Limb (tissue), 2 donors: Measurements from ENCODE around the gene DNAJC4.
A peak's percentile ranks its signal among the peaks of the same experiment; 100 is the strongest.

Experiments used
- DNase-seq, 2 donors: peaks; one replicate each; pipeline ENCODE4 v3.0.0-alpha.2; 2016; ENCODE audit errors: extremely low spot score in 2 of 2

Gene DNAJC4

DNA sequence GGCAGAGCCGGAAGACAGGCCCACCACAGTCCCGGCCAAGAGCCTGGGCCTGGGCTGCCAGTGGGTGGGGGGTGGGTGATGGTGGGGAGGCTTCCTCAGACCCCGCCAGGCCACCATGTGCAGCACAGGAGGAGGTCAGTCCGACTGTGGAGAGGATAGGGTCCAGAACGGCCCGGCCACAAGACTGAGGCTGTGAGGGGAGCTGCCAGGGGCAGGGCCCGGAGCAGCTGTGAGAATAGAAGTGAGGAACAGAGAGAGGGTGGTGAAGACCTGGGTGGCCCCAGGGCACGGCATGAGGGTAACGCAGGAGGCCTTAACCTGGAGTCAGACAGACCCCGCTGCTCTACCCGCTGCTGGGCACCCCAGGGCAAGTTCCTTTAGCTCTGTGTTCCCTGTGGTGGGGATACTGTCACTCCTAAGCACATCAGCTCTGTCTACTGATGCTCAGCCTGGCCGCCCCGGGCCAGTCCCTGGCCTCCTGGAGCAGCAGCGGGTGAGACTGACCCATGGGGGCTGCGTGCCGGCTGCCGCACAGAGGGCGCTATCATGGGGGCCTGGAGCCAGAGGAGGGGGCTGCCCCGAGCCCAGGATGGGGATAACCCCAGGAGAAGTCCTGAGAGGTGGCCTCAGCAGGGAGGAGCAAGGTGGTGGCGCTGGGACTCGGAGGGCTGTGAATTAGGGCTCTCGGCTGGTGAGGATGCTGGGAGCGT, 22.1 kb upstream of the DNAJC4 start:
- no peak for DNase-seq

DNA sequence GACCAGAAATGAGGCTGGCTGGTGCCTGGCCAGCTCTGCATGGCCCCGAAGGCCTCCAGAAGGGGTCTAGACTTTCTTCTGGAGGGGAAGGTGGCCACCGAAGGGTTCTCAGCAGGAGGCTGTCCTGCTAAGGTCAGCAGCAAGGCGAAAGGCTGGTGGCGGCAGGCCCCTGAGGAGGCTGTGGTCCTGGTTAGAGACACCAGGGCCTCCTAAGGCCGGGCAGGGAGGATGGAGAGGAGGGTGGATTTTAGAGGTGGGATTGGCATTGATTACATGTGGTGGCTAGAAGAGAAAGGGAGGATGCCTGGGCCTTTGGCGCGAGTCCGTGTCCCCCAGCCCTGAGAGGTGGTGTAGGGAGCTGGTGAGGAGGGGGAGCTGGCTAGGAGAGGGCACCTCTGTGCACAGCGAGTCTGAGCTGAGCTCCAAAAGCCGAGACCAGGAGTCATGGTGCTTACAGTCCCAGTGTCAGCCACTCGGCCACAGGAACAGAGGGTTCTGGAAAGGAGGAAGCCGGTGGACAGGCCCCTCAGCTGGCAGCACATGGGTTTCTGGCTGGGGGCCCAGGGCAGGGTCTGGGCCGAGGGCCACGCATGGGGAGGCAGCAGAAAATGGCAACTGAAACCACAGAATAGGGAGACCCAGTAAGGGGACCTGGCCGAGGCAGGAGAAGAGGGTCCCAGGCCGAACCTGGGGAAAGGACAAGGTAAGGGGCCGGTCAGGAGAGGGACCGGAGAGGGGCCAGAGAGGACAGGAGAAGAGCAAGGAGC, 21.4 kb upstream of the DNAJC4 start:
- peak in 1 of 2 donors; percentile 27 for DNase-seq

DNA sequence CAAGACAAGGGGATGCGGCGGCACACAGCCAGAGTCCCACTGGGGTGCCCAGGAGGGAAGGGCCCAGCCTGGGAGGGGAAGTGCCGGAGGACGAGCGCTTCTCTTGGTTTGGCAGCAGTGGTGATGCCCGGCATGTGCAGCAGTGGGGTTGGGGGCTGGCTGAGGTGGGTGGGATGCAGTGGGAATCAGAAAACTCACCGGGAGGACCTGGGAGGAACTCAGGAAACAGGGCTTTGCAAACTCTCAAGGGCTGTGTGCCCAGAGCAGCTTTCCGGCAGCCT, 20.8 kb upstream of the DNAJC4 start:
- no peak for DNase-seq

DNA sequence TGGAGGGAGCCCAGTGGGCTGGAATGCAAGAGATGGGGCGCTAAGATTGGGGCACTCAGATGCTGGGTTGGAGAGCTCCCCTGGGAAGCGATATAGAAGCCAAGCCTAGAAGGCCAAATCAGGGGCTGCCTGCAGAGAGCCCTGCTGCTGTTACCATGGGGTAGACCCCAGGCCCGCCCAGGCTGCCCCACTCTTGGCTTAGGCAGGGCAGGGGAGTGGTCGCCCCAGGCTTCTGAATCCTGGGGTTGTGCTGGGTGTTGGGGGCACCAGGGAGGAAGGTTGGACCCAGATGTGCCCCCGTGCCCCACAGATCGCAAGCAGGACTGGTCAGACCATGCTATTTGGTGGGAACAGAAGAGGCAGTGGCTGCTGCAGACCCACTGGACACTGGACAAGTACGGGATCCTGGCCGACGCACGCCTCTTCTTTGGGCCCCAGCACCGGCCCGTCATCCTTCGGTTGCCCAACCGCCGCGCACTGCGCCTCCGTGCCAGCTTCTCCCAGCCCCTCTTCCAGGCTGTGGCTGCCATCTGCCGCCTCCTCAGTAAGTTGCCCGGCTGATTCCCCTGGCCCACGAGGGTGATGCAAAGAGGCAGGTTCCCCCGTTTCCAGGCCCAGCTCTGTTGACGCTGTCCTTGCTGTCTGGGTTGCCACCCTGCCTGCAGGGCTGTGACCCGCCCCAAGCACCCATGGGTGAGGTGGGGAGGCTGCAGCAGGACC, 19.9 kb upstream of the DNAJC4 start:
- no peak for DNase-seq

DNA sequence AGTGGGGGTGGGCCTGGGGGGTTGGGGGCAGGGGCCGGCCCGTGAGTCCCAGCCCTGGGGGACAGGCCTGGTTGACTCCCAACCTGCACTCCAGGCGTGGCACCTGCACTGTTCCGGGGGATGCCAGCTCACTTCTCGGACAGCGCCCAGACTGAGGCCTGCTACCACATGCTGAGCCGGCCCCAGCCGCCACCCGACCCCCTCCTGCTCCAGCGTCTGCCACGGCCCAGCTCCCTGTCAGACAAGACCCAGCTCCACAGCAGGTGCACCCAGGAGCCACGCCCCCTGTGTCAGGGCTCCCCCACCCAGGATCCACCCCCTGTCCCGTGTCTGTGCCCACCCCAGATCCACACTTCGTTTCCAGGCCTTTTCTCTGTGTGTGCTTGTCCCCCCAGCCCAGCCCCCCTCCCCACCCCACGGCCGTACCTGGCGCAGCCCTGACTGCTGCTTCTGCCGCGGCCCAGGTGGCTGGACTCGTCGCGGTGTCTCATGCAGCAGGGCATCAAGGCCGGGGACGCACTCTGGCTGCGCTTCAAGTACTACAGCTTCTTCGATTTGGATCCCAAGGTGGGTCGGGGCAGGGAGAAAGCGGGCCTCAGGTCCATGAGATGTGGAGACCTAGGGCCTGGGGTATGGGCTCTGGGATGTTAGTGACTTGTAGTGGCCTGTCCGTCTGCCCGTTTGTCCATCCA, 19.0 kb upstream of the DNAJC4 start:
- no peak for DNase-seq

DNA sequence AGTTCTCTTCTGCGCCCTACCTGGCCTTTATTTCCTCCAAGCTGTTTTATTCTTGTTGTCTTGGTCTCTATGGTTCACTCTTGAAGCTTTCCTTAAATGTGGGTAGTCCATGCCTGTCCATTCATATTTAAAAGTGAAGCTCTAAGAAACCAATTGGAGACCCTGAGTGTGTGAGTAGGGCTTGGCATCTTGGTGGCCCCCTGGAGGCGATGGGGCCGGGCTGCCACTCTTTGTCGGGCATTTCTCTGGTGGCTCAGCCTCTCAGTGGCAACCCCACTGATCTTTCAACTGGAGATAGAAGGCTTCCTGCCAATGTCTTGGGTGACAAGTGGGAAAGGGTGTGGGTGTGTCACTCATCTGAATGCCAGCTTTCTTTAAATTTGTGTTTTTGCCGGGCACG, 13.5 kb upstream of the DNAJC4 start:
- no peak for DNase-seq

DNA sequence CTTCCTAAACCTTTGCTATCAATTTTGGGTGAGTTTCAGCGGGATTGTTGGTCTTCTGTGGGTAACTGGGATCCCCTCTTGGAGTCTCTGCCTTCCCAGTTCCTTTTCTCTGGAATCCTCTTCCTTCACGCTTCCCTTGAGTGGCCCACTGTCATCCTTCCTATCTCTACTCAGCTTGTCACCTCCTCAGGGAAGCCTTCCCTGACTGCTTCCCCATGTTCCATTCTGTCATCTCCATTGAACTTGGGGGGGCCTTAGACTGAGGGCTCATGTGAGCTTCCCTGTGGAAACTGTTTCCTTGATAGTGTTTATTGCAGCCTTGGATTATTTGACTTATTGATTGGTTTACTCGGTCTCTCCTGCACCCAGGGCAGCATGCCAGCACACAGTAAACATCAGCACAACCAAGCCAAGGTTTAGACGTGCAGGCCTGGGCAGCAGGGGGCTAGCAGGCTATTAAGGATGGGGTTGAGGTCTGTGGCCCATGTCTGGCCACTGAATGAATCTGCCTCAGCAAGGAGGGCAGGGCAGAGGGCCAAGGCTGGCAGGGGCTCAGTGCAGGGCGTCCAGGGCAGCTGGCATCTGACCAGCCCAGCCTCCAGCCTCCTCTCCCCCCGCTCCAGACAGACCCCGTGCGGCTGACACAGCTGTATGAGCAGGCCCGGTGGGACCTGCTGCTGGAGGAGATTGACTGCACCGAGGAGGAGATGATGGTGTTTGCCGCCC, 11.6 kb upstream of the DNAJC4 start:
- no peak for DNase-seq

DNA sequence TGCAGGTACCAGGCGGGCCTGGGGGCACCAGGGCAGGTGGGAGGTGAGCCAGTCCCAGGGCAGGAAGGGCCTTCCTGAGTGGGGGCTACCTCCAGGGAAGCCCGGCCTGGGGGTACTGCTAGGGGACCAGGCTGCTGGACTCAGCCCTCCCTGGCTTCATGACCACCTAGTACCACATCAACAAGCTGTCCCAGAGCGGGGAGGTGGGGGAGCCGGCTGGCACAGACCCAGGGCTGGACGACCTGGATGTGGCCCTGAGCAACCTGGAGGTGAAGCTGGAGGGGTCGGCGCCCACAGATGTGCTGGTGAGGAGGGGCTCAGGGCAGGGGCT, 11.0 kb upstream of the DNAJC4 start:
- peak in 1 of 2 donors; percentile 30 for DNase-seq

DNA sequence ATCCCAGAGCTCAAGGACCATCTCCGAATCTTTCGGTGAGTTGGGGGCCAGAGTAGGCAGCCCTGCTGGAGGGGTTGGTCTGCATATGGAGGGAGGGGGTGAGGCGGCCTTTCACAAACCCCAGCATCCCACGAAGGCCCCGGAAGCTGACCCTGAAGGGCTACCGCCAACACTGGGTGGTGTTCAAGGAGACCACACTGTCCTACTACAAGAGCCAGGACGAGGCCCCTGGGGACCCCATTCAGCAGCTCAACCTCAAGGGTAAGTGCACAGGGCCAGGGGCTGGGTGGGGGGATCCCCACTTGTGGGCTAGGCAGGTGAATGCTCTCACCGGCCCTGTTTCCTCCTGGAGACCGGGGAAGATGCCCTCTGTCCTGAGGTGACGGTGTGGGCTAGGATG, 10.6 kb upstream of the DNAJC4 start:
- DNase-seq = no peak

DNA sequence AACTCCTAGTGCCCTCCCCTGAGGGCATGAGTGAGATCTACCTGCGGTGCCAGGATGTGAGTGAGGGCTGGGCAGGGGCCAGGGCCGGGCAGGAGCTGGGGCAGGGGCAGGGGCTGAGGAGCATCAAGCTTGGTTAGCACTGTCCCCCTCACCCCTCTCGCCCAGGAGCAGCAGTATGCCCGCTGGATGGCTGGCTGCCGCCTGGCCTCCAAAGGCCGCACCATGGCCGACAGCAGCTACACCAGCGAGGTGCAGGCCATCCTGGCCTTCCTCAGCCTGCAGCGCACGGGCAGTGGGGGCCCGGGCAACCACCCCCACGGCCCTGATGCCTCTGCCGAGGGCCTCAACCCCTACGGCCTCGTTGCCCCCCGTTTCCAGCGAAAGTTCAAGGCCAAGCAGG, 10.1 kb upstream of the DNAJC4 start:
- DNase-seq = no peak

DNA sequence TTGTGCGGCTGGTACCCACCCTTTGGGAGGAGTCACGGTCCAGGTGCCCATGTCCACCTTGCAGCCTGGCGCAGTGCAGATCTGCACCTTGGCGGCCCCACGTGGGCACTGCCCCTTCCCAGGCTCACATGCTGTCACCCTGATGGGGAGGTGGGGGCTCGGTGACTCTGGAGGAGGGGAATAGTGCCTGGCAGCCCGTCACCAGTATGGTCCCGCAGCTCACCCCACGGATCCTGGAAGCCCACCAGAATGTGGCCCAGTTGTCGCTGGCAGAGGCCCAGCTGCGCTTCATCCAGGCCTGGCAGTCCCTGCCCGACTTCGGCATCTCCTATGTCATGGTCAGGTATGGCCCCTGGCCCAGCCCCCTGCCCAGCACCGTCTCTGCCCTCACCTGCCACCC, 9.6 kb upstream of the DNAJC4 start:
- no peak for DNase-seq

DNA sequence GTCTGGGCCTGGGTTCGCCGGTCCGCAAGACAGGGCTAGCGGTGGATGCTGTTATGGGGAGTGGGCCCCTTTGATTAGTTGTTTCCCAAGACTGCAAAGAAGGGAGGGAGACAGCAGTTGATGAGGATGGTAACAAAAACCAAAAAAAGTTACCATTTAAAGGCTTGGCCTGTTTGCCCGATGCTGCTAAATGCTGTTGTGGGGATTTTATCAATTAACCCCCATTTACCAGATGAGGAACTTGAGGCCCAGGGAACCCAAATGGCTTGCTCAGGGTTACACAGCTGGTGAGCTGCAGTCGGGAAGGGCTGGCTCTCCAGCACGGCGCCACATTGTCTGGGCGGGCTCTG, 7.7 kb upstream of the DNAJC4 start:
- DNase-seq = no peak

DNA sequence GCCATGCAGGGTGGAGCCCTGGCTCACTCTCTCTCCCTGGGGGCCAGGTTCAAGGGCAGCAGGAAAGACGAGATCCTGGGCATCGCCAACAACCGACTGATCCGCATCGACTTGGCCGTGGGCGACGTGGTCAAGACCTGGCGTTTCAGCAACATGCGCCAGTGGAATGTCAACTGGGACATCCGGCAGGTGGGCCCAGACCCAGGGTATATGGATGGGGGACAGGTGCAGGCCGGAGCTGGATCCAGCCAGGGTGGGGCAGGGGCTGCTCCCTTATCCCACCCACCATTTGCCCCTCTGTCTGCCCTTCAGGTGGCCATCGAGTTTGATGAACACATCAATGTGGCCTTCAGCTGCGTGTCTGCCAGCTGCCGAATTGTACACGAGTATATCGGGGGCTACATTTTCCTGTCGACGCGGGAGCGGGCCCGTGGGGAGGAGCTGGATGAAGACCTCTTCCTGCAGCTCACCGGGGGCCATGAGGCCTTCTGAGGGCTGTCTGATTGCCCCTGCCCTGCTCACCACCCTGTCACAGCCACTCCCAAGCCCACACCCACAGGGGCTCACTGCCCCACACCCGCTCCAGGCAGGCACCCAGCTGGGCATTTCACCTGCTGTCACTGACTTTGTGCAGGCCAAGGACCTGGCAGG, 7.2 kb upstream of the DNAJC4 start:
- DNase-seq = peak in 1 of 2 donors; percentile 38

DNA sequence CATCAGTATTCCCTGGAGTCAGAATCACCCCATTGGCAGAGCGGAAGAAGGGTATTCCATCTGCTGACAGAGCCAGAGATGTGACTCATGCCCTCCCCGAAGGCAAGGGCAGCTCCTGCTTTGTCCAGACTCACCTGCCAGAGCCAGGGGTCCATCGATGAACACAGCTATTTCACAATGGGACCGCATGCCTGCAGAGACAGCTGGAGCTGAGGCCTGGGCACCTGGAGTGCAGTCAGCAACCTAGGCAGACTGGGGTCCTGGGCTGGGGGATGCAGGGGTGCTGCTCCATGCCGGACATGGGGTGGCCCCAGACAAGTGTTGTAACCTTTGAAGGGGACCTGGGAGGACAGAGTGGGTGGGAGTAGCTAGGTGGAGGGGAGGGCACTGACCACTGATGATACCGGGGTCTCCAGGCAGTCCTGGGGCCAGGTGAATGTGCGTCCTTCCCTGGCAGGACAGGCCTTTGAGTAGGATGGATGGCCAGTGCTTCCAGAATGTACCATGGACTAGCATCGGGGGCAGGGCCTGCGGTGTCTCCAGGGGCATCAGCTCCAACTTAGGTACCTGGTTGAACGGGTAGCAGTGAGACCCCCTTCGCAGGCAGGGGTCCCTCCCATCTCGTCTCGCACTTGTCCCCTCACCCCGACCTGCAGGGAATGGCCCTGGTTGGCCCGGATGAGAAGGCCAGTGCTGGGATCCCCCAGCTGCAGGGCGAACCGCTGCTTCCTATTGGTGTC, 6.0 kb upstream of the DNAJC4 start:
- no peak for DNase-seq

DNA sequence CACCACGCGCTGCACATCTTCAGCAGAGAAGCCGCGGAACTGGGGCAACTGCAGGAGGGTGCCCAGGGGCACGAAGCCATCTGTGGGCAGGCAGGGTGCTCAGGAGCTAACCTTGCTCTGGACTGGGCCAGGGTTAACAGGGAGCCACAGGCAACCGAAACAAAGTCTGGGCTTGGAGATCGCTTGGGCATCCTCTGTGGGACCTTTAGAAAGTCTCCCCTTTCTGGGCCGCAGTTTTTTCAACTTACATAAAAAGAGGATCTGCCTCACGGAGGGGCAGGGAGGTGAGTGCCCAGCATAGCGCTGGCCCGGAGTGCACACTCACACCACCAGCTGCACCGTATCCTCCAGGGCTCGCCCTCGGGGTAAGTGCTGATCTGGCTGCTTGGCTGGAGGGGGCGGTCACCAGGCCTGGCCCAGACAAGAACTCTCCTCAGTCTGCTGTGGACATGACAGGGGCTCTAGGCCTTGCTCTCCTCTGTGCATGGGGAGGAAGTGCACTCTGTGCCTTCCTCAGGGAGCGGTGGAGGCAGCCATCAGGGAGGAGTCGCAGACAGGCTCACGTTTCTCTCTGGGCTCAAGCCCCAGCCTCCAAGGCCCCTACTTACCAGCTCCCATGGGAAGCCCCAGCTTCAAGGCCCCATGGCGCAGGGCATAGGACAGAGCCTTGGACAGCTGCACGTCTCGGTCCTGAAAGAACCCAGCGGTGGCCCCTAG, 5.3 kb upstream of the DNAJC4 start:
- DNase-seq = peak in 1 of 2 donors; percentile 36

DNA sequence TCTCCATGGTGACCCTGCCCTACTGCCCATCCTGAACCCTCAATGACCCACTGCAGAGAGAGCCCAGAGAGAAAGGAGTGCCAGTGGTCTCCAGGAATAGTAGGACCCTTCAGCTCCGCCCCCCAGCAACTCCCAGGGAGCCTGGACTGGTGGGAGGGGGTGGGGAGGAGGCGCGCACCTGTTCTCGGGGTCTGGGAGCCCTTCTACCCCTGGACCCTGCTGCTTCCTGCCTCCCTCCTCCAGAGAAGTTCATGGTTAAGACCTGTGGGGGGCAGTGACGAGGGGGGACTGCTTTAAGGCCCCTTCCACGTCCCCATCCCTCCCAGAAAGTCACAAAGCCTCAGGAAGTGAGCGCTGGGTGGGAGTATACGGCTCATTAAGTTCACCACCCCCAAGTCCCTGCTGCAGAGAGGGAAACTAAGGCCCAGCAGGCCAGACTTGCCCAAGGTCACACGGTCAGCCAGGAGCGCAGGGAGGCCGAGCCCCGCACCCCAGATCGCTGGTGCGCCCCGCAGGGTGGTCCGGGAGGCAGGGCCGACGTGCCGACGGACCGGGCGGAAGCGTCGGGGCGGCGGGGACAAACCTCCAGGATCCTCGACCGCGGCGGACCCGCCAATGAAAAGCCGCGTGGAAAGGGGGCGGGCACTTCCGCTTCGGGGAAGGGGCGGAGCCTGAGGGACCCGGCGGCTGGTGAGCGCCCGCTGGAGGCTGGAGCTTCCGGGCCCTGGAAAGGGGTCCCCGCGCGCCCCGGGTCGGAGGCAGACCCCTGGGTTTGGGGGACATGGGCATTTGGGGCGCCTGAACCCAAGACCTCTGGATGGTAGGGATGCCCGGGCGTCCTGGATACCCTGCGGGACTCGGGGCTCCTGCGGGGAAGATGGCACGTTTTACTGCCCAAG, 4.5 kb upstream of the DNAJC4 start, which contains the start of the genes NUDT22 and TRPT1:
TSS of gene NUDT22 (plus strand) at position 667 of the 899 bp plus-strand sequence. CDS start 379 bp downstream, outside the sequence.
TSS of gene TRPT1 (minus strand) at position 579 of the 899 bp plus-strand sequence. CDS start at position 253, 326 bp downstream.
- DNase-seq = peak; percentile 84 to 95

DNA sequence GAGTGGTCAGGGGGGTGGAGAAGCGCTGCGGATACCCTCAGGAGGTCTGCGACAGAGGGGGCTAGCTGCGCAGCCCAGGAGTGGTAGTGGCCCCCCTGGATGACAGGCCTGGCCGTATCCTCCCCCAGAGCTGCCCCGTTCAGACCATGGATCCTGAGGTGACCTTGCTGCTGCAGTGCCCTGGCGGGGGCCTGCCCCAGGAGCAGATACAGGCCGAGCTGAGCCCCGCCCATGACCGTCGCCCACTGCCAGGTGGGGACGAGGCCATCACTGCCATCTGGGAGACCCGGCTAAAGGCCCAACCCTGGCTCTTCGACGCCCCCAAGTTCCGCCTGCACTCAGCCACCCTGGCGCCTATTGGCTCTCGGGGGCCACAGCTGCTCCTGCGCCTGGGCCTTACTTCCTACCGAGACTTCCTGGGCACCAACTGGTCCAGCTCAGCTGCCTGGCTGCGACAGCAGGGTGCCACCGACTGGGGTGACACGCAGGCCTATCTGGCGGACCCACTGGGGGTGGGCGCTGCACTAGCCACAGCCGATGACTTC, 3.8 kb upstream of the DNAJC4 start:
- no peak for DNase-seq

DNA sequence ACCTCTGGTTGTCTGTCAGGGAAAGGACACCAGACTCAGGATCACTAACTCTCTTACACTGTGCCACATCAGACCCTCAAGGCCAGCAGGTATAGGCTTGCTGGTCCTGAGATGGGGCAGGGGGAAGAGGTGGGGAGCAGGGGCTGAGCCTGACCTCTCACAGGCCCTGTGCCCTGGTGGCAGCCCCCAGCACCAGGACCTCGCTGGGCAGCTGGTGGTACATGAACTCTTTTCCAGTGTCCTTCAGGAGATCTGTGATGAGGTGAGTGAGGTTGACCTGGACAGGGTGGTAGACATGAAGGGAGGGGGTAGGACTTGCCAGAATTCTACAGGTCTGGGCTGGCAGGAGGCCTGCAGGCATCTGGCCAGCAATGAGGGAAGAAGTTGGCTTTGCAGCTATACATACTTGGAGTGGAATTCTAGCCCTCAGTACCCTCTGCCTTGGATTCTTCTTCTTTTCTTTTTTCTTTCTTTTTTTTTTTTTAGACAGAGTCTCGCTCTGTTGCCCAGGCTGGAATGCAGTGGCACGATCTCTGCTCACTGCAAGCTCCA, 2.9 kb upstream of the DNAJC4 start:
- no peak for DNase-seq
